ENCODE results near the gene PFKFB3. TPM values are rescaled to one million over a fixed set of nuclear protein-coding genes. Genes with fewer than 3 reads are reported as not detected.
"Not testable (repeated sequence)": the region's sequence is repeated elsewhere in the genome, so short reads cannot be mapped to it uniquely, and the experiment has no call there.

The PFKFB3 gene
- total RNA-seq, 1 donor from 2014 or later = 441 TPM

DNA sequence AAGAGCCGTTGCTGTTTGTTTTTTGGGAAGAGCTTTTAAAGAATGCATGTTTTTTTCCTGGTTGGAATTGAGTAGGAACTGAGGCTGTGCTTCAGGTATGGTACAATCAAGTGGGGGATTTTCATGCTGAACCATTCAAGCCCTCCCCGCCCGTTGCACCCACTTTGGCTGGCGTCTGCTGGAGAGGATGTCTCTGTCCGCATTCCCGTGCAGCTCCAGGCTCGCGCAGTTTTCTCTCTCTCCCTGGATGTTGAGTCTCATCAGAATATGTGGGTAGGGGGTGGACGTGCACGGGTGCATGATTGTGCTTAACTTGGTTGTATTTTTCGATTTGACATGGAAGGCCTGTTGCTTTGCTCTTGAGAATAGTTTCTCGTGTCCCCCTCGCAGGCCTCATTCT is 31.6 kb downstream of the PFKFB3 start:
- no peak for DNase-seq (ENCODE audit: low spot score)

DNA sequence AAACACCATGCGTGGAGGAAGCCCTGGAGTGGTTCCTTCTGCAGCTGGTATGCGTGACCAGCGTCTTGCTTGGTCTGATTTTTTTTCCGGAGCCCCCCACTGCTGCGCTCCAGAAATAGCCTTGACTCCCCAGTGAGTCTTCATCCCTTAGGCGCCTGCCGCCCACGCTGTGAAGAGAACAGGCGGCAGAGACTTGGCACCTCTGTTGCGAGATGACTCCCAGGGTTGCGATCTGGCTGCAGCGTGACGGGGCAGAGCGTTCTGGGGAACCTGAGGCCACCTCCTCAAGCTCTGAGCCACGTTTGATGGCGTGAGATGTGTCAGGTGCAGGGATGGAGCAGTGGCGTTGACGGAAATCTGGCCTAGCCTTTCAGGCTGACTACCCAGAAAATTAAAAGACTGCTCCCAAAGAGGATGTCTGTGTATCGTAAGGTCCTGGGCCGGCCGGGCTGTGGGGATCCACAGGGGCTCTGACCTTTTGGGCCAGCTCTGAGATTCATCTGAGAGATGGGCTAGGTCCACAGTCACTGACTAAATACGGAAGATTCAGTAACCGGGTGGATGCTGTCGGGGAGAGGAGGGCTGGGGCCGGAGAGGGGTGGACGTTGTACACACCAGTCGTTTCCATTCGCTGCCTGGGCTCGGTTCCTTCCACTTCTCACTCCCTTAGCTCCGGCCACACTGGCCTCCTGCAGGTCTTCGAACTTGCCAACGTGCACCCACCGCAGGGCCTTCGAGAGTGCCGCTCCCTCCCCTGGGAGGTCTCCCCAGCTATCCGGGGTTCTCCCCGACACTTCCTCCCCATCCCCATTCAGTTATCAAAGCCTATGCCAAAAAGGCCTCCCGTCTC is 33.8 kb downstream of the PFKFB3 start:
- DNase-seq (ENCODE audit: low spot score) = no peak

DNA sequence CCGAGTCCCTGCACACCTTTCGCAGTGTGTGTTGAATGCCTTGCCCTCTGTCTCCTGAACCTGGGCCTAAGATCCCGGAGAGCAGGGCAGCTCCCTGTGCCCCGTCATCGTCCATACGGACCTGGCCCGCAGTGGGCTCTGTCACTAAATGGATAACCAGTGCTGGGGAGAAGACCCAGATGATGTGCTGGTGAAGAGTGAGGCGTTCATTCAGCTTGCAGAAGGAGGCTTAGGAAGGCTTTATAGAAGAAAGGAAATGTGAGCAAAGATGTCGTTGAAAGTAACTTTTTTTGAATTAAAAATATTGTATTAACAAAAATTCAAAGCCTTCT is 34.4 kb downstream of the PFKFB3 start:
- no peak for DNase-seq (ENCODE audit: low spot score)

DNA sequence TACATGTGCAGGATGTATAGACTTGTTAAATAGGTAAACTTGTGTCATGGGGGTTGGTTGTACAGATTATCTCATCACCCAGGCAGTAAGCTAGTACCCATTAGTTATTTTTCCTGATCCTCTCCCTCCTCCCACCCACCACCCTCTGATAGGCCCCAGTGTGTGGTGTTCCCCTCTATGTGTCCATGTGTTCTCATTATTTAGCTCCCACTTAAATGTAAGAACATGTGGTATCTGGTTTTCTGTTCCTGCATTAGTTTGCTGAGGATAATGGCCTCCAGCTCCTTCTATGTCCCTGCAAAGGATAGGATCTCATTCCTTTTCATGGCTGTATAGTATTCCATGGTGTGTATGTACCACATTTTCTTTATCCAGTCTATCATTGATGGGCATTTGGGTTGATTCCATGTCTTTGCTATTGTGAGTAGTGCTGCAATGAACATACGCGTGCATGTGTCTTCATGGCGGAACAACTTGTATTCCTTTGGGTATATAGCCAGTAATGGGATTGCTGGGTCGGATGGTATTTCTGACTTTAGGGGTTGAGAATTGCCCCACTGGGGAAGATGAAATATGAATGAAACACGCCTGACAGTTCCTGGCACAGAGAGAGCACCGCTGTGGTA is 36.0 kb downstream of the PFKFB3 start:
- not testable (repeated sequence) for DNase-seq (ENCODE audit: low spot score)

DNA sequence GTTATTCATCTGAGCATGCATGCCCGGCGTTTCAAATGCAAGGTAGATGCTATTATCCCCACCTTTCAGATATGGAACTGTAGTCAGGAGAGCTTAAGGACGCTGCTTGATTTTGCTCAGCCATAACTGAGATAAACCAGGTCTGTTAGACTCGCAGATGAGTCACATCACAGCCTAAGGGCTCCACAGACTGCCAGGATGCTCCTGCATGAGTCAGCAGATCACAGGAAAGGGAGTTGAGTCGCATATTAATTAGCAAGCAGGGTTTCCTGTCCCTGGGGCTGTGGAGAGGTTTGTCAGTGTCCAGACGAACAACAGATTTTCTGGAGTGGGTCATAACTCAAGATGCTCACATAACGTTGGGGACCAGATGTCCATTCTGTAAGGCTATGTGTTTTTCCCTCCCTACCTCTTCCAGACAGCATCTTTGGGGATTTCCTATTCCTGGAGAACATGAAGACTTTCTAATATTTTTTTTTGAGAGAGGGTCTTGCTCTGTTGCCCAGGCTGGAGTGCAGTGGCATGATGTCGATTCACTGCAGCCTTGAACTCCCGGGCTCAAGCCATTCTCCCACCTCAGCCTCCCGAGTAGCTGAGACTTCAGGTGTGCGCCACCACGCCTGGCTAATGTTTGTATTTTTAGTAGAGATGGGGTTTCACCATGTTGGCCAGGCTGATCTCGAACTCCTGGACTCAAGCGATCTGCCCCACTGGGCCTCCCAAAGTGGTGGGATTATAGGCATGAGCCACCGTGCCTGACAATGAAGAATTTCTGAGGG is 36.7 kb downstream of the PFKFB3 start:
- DNase-seq (ENCODE audit: low spot score) = no peak

DNA sequence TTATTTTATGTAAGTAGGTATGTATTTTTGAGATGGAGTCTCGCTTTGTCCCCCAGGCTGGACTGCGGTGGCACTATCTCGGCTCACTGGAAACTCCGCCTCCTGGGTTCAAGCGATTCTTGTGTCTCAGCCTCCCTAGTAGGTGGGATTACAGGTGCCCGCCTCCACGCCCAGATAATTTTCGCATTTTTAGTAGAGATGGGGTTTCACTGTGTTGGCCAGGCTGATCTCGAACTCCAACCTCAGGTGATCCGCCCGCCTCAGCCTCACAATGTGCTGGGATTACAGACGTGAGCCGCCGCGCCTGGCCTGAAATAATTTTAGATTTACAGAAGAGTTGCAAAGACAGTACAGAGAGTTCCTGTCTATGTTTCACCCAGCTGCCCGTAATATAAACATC is 37.5 kb downstream of the PFKFB3 start:
- DNase-seq (ENCODE audit: low spot score) = no peak

DNA sequence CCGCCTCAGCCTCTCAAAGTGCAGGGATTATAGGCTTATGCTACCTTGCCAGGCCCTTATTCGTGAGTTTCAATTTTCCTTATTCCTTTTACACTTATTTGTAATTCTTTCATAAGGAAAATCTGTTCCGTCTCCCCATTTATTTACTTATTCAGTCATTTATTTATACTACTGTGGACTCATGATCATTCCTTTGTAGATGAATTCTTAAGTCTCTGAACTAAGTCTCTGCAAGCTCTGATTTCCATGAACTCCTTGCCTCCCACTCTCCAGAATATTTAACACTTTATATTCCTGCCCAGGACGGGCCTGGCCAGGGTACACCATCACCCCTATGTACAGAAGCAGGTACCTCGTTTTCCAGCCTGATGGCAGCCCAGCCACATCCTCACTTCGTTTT is 39.4 kb downstream of the PFKFB3 start:
- no peak for DNase-seq (ENCODE audit: low spot score)

DNA sequence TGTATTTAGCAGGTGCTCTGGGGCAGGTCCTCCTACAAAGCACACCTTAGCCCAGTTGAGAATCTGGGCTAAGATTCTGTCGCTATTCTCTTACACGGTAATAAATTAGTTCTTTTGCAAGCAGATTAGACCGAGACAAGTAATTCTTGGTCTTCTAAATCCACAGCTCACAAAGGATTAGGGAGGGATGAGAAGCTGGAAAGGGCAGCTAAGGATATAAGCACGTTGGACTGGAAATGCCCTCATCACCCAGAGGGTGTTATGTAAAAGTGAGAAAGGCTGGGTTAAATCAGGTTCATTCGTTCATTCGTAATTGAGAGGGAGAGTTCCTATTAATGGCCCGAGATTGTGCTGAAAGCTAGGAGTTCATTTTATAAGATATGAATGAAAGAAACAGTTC is 41.8 kb downstream of the PFKFB3 start:
- DNase-seq (ENCODE audit: low spot score) = no peak

DNA sequence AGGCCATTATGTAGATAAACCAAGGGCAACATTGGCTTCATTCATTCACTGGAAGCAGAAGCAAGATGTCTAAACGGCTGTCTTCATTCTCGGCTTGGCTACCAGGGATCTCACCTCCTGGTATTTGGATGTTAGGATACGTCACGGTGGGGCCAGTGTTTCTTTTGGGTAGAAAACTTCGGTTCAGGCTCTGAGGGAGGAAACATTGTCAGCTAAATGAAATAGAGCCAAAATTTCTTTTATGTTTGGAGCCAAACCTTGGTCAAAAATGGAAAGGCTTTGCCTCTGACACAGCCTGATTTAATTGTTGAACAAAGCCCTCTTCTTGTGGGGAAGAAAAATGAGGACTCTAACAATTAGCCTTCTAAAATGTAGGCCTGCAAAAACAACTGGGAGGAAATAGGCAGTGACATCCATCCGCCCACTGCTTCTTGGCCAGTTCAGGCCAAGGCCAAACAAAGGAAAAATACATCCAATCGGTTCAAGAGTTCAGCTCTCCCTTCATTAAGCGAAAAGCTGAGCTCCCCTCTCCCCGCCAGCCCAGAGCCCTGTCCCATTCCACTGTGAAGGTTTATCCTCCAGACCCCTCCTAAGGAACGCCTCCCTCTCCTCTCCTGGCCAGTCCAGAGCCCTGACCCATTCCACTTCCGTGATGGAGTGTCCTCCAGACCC is 44.4 kb downstream of the PFKFB3 start:
- no peak for DNase-seq (ENCODE audit: low spot score)

DNA sequence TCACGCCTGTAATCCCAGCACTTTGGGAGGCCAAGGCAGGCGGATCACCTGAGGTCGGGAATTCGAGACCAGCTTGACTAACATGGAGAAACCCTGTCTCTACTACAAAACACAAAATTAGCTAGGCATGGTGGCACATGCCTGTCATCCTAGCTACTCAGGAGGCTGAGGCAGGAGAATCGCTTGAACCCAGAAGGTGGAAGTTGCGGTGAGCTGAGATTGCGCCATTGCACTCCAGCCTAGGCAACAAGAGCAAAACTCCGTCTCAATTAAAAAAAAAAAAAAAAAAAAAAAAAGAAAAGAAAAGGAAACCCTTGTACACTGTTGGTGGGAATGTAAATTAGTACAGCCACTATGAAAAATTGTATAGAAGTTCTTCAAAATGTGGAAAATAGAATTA is 46.2 kb downstream of the PFKFB3 start:
- not testable (repeated sequence) for DNase-seq (ENCODE audit: low spot score)

DNA sequence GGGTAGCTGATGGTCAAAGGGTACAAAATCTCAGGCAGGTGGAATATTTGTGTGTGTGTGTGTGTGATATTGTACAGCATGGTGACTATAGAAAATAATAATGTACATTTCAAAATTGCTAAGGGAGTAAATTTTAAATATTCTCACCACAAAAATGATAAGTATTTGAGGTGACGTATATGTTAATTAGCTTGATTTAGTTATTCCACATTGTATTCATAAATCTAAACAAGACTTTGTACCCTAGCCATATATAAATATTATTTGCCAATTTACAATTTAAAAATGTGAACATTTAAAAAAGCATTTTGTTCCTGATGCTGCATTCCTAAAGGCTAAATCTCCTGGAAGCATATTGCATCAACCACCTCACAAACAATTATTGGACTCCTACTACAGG is 47.0 kb downstream of the PFKFB3 start:
- DNase-seq (ENCODE audit: low spot score) = no peak

DNA sequence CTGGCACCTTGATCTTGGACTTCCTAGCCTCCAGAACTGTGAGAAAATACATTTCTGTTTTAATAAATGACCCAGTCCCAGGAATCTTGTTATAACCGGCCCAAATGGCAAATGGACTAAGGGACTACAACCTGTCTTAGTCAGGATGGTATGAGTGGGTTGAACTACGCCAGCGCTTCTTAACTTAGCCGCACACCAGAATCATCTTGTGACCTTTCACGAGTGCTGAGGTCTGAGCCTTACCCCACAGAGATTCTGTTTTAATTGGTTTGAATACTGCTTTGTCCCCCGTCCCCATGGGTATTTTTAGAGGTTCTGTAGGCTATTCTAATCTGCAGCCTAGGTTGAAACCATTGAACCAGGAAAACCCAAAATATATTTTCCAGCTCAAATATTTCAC is 48.0 kb downstream of the PFKFB3 start:
- no peak for DNase-seq (ENCODE audit: low spot score)

DNA sequence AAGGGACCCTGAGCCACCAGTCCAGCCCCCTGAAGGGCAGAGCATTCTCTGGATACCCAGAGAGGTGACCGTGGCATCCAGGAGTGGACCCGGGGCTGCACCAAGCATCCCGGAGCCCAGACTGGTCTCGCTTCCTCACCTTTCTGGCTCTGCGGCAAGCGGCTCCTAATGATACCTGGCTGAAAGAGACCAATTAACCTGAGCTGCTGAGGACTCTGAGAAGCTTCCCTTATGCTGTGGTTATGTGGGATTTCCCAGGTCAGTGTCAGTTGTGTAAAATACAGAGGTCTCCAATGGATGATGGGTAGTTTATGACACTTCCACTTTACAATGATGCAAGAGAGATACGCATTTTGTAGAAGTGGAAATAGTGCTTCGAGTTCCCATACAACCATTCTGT is 51.5 kb downstream of the PFKFB3 start:
- no peak for DNase-seq (ENCODE audit: low spot score)

DNA sequence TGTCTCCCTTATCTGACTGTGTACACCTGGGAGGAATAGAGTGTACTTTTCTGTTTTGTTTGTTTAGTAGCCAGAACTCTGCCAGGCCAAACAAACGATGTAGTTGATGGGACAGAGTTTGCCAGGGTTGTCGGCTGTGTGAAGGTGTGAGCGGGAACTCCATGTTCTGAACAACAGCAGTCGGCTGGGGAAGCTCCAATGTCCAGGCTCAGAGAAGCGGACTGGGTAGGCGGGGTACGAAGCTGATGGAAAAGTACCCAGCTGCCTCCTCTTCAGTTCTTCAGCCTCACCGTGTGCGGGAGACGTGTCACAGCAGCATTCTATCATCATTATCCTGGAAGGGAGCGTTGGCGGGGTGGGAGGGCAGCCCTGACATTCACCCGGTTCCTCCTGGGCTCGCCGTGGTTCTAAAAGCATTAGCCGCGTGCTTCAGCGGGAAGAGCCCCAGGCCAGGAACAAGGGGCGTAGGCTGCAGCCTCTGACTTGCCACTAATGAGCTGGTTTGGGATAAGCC is 52.9 kb downstream of the PFKFB3 start:
- no peak for DNase-seq (ENCODE audit: low spot score)

DNA sequence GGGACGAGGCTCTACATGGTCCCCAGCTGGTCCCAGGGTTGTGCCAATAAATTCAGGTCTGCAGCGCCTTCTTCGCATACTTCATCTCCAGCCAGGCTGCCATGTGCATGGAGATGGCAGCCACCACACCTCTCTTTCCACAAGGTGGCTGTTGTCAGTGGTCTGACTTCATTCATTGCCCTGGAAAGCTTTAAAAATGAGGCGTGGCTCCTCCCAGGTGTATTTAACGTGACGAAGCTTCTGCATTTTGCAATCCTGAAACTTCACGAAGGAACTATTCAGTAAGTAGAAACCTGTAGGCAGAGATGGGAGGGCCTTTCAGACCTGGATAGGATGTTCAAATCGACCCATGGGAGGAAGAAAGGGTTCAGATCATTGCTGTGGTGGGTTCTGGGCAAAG is 53.7 kb downstream of the PFKFB3 start:
- DNase-seq (ENCODE audit: low spot score) = no peak

DNA sequence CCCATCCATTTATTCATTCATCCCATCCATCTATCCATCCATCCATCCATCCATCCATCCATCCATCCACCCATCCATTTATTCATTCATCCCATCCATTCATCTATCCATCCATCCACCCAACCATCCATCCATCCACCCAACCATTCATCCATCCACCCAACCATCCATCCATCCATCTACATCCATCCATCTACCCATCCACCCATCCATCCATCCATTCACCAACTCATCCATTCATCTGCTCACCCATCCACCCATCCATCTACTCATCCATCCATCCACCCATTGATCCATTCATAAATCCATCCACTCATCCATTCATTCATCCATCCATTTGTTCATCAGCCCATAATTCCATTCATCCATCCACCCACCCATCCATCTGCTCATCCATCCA is 56.4 kb downstream of the PFKFB3 start:
- no peak for DNase-seq (ENCODE audit: low spot score)

DNA sequence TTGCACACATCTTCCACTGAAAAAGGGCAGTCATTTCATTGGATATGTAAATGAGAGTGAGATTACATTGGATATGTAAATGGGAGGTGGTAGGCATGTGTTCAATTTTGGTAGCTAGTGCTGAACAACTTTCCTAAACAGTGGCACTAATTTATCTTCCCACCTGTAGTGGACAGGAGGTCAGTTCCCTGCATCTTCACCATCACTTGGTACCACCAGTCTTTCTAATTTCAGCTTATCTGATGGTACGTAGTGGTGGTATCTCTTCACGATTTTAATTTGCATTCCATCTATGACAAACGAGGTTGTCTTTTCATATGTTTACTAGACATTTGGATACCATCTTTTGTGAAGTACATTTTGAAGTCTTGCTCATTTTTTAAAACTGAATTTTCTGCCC is 58.1 kb downstream of the PFKFB3 start:
- DNase-seq (ENCODE audit: low spot score) = no peak

DNA sequence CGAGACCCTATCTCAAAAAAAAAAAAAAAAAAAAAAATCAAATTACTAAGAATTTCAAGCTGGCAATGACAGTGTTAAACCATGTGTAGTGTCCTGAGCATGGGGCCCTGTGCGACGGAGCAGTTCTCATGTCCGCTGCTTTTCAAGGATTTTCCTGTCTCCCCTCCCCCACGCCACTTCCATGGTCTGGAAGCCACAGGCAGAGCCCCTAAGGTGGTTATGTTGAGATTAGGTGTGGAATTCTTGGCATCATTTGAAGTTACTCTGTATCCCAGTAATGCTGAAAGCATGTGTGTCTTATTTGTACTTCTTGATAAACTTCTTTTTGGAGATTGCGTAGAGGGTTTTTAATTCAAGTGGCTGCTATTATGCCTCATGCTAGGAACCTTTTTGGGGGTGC is 65.2 kb downstream of the PFKFB3 start:
- no peak for DNase-seq (ENCODE audit: low spot score)

DNA sequence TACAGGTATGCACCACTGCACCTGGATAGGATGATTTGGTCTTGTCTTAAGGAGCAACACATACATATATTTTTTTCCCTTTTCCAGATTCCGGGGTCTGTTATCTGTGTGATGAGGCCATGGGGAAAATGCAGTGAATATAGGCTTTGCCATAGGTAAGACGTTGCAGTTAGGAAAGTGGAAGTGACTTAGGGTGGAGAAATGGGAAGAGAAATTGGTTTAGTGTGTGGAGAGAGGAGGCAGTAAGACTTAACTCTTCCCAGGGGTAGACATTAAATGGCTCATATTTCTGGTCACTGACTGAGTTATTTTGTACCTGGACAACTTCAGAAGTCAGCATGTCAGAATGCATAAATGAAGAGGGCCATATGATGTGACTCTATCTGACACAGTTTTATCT is 66.7 kb downstream of the PFKFB3 start:
- DNase-seq (ENCODE audit: low spot score) = no peak

DNA sequence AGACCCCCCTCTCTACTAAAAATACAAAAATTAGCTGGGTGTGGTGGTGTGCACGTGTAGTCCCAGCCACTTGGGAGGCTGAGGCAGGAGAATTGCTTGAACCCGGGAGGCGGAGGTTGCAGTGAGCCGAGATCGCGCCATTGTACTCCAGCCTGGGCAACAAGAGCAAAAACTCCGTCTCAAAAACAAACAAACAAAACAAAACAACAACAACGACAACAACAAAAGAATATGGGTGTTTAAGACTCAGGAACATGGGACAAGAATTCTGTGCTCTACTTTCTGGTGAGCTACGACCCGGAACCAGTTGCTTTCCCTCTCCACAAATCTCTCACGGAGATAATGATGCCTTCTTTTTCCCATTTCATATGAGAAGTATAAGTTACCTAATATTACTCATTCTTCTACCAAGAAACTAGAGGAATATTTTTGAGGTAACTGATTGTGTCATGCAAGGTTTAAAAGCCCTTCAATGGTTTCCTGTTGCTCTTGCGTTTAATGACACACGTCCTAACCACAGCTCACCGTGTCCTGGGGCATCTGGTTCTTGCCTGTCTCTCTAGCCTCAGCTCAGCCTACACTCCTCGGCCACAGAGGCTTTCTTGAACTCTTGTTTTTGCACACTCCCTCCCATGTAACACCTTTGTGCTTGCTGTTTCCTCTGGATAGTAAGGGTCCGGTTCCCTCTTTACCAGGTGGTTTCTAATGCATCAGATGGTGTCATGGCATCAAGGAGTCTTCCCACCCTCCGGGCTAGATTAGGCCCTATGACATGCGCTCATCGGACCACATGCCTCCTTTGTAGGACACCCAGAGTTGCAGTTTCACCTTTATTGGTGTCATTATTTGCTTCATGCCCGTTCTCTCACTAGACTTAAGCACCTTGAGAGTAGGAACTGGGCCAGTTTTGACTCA is 67.5 kb downstream of the PFKFB3 start:
- DNase-seq (ENCODE audit: low spot score) = no peak

DNA sequence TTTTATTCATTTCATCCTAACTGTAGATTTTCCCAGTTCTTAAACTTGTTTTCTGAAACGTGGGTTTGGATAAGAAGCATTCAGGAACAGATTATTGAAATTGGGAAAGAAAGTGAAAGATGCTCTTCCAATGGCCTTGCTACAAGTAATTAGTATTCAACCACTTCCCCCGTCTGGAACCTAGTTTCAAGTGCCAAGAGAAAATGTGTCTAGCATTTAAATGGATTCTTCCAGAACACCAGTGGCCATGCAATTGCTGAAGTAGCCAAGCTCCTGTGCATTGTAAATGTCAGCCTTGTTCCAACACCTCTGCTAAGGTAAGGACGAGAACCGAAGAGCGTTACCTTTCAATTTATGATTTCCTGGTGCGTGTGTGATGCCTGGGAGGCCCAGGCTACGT is 68.2 kb downstream of the PFKFB3 start:
- DNase-seq (ENCODE audit: low spot score) = no peak
